Adrenal gland (tissue), 12 donors: ENCODE measurements around the gene PRKCE. TPM values are rescaled to one million over a fixed set of nuclear protein-coding genes. Genes with fewer than 3 reads are reported as not detected.

Experiments
- polyA plus RNA-seq, 3 donors: library from polyadenylated mRNA; stranded (reverse); fragments of 200-250 nt in 2 of 3; fragments of 350-450 nt in 1 of 3; fragmentation: Illumina TruSeq in 1 of 3; extraction: RNeasy Lipid Tissue Mini Kit (QIAGEN cat#74804) in 1 of 3; gene quantifications; one replicate each; pipeline ENCODE4 v1.2.3, GENCODE V29; 2013 to 2014
- total RNA-seq, 9 donors: library from RNA; depleted of rRNA in 4 of 9; stranded (reverse); fragments of >200 nt in 4 of 9; fragments of 120-200 nt in 1 of 9; fragmentation: NEBNext Ultra II Directional in 1 of 9; extraction: Animal tissue kit (Norgen Biotek cat#: 25700) in 1 of 9; gene quantifications; one replicate each; pipeline versions ENCODE4 v1.1.0 to v1.2.4, GENCODE V29; 2013 to 2023
- donor health status: healthy with polysubstance abuse.
- donor health status: Bipolar disorder and iron deficiency.
- donor health status: DM: yes; HTN: yes; CAD: no.
- donor health status: DM: no; HTN: no; CAD: no.
- donor health status: DM: no; HTN: no; CAD: no.
- donor health status: DM: yes; HTN: yes; CAD: no.

PRKCE gene
- total and polyA plus RNA-seq, 12 donors = 1.9 to 19.2 (median 8.0) TPM

Other genes starting within 250 kb of the PRKCE start
- gene SRBD1, start 40.4 kb upstream of the PRKCE start, total RNA-seq = 10 to 100 TPM in 8 of 9 donors, 1 to 10 TPM in 1; 6.8 to 21.6 (median 14.0) TPM
- 10 to 100 TPM in 1 of 3 donors, 1 to 10 TPM in 2; 2.7 to 18.3 (median 3.0) TPM for gene SRBD1, start 40.4 kb upstream of the PRKCE start, polyA plus RNA-seq